H1 (cell line): ENCODE results near the gene ZNF789. TPM values are rescaled to one million over a fixed set of nuclear protein-coding genes. Genes with fewer than 3 reads are reported as not detected.

Source experiments
- CTCF ChIA-PET: fragments of 300-600 bp; sonication (Branson Sonifier 250); formaldehyde crosslinking; loops from one replicate; lab custom pipeline; 2021; ENCODE audit not compliant: partially characterized antibody; lab: Charles Lee
- POLR2A ChIA-PET: fragments of 300-600 bp; sonication (Branson Sonifier 250); formaldehyde crosslinking; loops from one replicate; lab custom pipeline; 2021; ENCODE audit warnings: inconsistent platforms; ENCODE audit not compliant: partially characterized antibody; lab: Charles Lee
- DNase-seq, 2 experiments: peaks; one replicate each; pipeline versions ENCODE4 v3.0.0 to v3.0.0-alpha.2; 2010 to 2022; ENCODE audit warnings: low spot score in 2 of 2, low read depth in 1 of 2, mixed read lengths in 1 of 2
- FAIRE-seq: peaks from 2 replicates; lab custom pipeline; 2011; peaks lifted over from hg19 to GRCh38; lab: Jason Lieb, UNC
- H2AFZ ChIP-seq: 2 replicates; pipeline ENCODE4 v1.8.1; 2012; ENCODE audit warnings: low read length, inconsistent platforms
- H2AK5ac ChIP-seq: 2 replicates; pipeline ENCODE4 v1.6.1; 2013; ENCODE audit warnings: low read depth, low read length
- H2BK120ac ChIP-seq: replicated peaks from 2 replicates; pipeline ENCODE3; 2013; ENCODE audit warnings: low read depth, low read length, inconsistent platforms
- H2BK12ac ChIP-seq: 2 replicates; pipeline ENCODE4 v1.6.1; 2013; ENCODE audit warnings: low read depth, low read length
- H2BK15ac ChIP-seq: 2 replicates; pipeline ENCODE4 v1.6.1; 2013; ENCODE audit warnings: low read length
- H2BK20ac ChIP-seq: 2 replicates; pipeline ENCODE4 v1.6.1; 2013; ENCODE audit warnings: low read length
- H2BK5ac ChIP-seq: 2 replicates; pipeline ENCODE4 v1.6.1; 2013; ENCODE audit warnings: low read depth, low read length
- H3K14ac ChIP-seq: 2 replicates; pipeline ENCODE4 v1.6.1; 2013; ENCODE audit warnings: inconsistent platforms; ENCODE audit not compliant: insufficient read length
- H3K18ac ChIP-seq: 2 replicates; pipeline ENCODE4 v1.6.1; 2013; ENCODE audit warnings: low read length; ENCODE audit errors: extremely low read depth
- H3K23ac ChIP-seq: 2 replicates; pipeline ENCODE4 v1.6.1; 2013; ENCODE audit warnings: inconsistent platforms; ENCODE audit not compliant: insufficient read length
- H3K23me2 ChIP-seq: 2 replicates; pipeline ENCODE4 v1.6.1; 2013; ENCODE audit warnings: low read depth, low read length
- H3K27ac ChIP-seq: 2 replicates; pipeline ENCODE4 v1.6.1; 2011; ENCODE audit warnings: low read depth, low read length, inconsistent platforms
- H3K27me3 ChIP-seq, 4 experiments: replicated peaks in 1 of 4; 1 replicate in 1 of 4; 2 replicates in 3 of 4; pipeline versions ENCODE4 v1.6.1 to v1.8.1; 2011 to 2013; ENCODE audit warnings: low read length in 3 of 4, mild to moderate bottlenecking in 3 of 4, inconsistent platforms in 2 of 4, mixed read lengths in 2 of 4, moderate library complexity in 1 of 4; ENCODE audit not compliant: control insufficient read depth in 3 of 4, insufficient read depth in 3 of 4; ENCODE audit errors: extremely low read depth in 1 of 4
- H3K36me3 ChIP-seq, 4 experiments: 2 replicates each; pipeline versions ENCODE4 v1.6.1 to v1.8.1; 2011 to 2013; ENCODE audit warnings: mild to moderate bottlenecking in 4 of 4, low read length in 3 of 4, moderate library complexity in 2 of 4, control low read depth in 1 of 4, inconsistent platforms in 1 of 4; ENCODE audit not compliant: insufficient read depth in 4 of 4, control insufficient read depth in 2 of 4
- H3K4ac ChIP-seq: replicated peaks from 2 replicates; pipeline ENCODE3; 2013; ENCODE audit warnings: low read length, low read depth, mixed read lengths, inconsistent platforms; ENCODE audit not compliant: insufficient read length
- H3K4me1 ChIP-seq, 4 experiments: replicated peaks in 1 of 4; 1 replicate in 1 of 4; 2 replicates in 3 of 4; pipeline versions ENCODE4 v1.6.1 to v1.8.1; 2011 to 2013; ENCODE audit warnings: low read length in 3 of 4, inconsistent platforms in 2 of 4, mixed read lengths in 1 of 4; ENCODE audit not compliant: insufficient read depth in 4 of 4, control insufficient read depth in 3 of 4
- H3K4me2 ChIP-seq, 2 experiments: 2 replicates each; pipeline versions ENCODE4 v1.6.1 to v1.8.1; 2011 to 2013; ENCODE audit warnings: low read depth in 2 of 2, low read length in 2 of 2, control low read depth in 1 of 2, inconsistent platforms in 1 of 2, mild to moderate bottlenecking in 1 of 2; ENCODE audit not compliant: insufficient read depth in 1 of 2
- H3K4me3 ChIP-seq, 4 experiments: fragments of 200-600, 300-600 bp in 1 of 4; sonication (generic), shearing (Covaris generic), sonication (Bioruptor Twin) in 1 of 4; 2 replicates each; pipeline versions ENCODE4 v1.5.1 to v1.8.1; 2011 to 2016; ENCODE audit warnings: low read length in 4 of 4, low read depth in 3 of 4, control low read depth in 2 of 4, inconsistent platforms in 2 of 4, mild to moderate bottlenecking in 2 of 4, mixed read lengths in 1 of 4, moderate library complexity in 1 of 4; ENCODE audit not compliant: insufficient read depth in 2 of 4; ENCODE audit errors: extremely low read depth in 1 of 4
- H3K56ac ChIP-seq: replicated peaks from 2 replicates; pipeline ENCODE3; 2013; ENCODE audit warnings: low read depth, mild to moderate bottlenecking, mixed read lengths, low read length, inconsistent platforms; ENCODE audit not compliant: insufficient read length
- H3K79me1 ChIP-seq: 2 replicates; pipeline ENCODE4 v1.6.1; 2013; ENCODE audit warnings: low read depth, low read length, control low read depth
- H3K79me2 ChIP-seq, 2 experiments: 2 replicates each; pipeline versions ENCODE4 v1.6.1 to v1.8.1; 2012 to 2013; ENCODE audit warnings: low read length in 2 of 2, mild to moderate bottlenecking in 2 of 2, inconsistent platforms in 1 of 2; ENCODE audit not compliant: insufficient read depth in 2 of 2, control insufficient read depth in 1 of 2
- H3K9ac ChIP-seq, 4 experiments: replicated peaks in 1 of 4; 1 replicate in 1 of 4; 2 replicates in 3 of 4; pipeline versions ENCODE4 v1.6.1 to v1.8.1; 2011 to 2013; ENCODE audit warnings: low read depth in 3 of 4, low read length in 3 of 4, control low read depth in 2 of 4, mild to moderate bottlenecking in 2 of 4, moderate library complexity in 2 of 4, inconsistent platforms in 1 of 4; ENCODE audit errors: extremely low read depth in 1 of 4
- H3K9me3 ChIP-seq, 2 experiments: 2 replicates each; pipeline versions ENCODE4 v1.6.1 to v1.8.1; 2012 to 2013; ENCODE audit warnings: mild to moderate bottlenecking in 2 of 2, moderate library complexity in 2 of 2, control low read depth in 1 of 2, inconsistent platforms in 1 of 2, low read depth in 1 of 2, low read length in 1 of 2, mixed read lengths in 1 of 2; ENCODE audit not compliant: insufficient read depth in 2 of 2
- H4K20me1 ChIP-seq, 2 experiments: replicated peaks in 1 of 2; 2 replicates each; pipeline versions ENCODE3 to v1.8.1; 2011 to 2013; ENCODE audit warnings: inconsistent platforms in 2 of 2, low read length in 2 of 2, mild to moderate bottlenecking in 1 of 2; ENCODE audit not compliant: insufficient read depth in 2 of 2, control insufficient read depth in 1 of 2
- H4K5ac ChIP-seq: 2 replicates; pipeline ENCODE4 v1.6.1; 2013; ENCODE audit warnings: low read length, low read depth, mixed read lengths, inconsistent platforms; ENCODE audit not compliant: insufficient read length
- H4K8ac ChIP-seq: 2 replicates; pipeline ENCODE4 v1.8.0; 2013; ENCODE audit warnings: mild to moderate bottlenecking, moderate library complexity, low read length, inconsistent platforms; ENCODE audit not compliant: insufficient read depth; ENCODE audit errors: extremely low read depth
- H4K91ac ChIP-seq: replicated peaks from 2 replicates; pipeline ENCODE3; 2013; ENCODE audit warnings: low read length, mixed read lengths, inconsistent platforms; ENCODE audit not compliant: insufficient read length
- CBX5 ChIP-seq: fragments of 300-800, 300-1000 bp; sonication (generic); IDR thresholded peaks from 2 replicates; pipeline ENCODE4 v1.7.1; 2016; ENCODE audit warnings: antibody characterized with exemption, low read length, low read depth
- KDM1A ChIP-seq: fragments of 200-600, 300-600 bp; sonication (generic); IDR thresholded peaks from 2 replicates; pipeline ENCODE4 v1.7.1; 2016; ENCODE audit warnings: mild to moderate bottlenecking, low read length, borderline replicate concordance
- USF2 ChIP-seq: IDR thresholded peaks from 2 replicates; pipeline ENCODE4 v1.6.1; 2011; ENCODE audit warnings: low read length, improper control_type of control experiment
- WGBS, 2 experiments: shearing (Covaris generic) in 1 of 2; methylation state at CpG; one replicate each; pipeline versions ENCODE4 v1.1.6 to v1.1.7; 2013 to 2015; ENCODE audit warnings: low lambda C conversion rate in 2 of 2, mixed read lengths in 2 of 2, inconsistent platforms in 1 of 2, low coverage in 1 of 2, missing lambda C conversion rate in 1 of 2; ENCODE audit not compliant: insufficient replicate concordance in 2 of 2, insufficient coverage in 1 of 2, insufficient read length in 1 of 2; ENCODE audit errors: extremely low coverage in 1 of 2, missing lambda C conversion rate in 1 of 2; 5-methylcytosine and 5-hydroxymethylcytosine counted together
- polyA plus RNA-seq, 7 experiments: library from polyadenylated mRNA; depleted of rRNA in 3 of 7; stranded (reverse) in 5 of 7; unstranded in 2 of 7; fragments of >200 nt in 5 of 7; fragments of 200-250 nt in 2 of 7; gene quantifications; 1 replicate in 5 of 7; 2 replicates in 1 of 7; 4 replicates in 1 of 7; pipeline versions ENCODE4 v1.2.1 to v1.2.3, GENCODE V29; 2011 to 2013; ENCODE audit warnings: missing spikeins in 2 of 7, mixed read lengths in 2 of 7
- total RNA-seq: library from RNA; stranded (reverse); fragmentation: NEBNext Ultra II Directional; extraction: Animal tissue kit (Norgen Biotek cat#: 25700); gene quantifications from 2 replicates; pipeline ENCODE4 v1.2.1, GENCODE V29; 2021

ZNF789 gene
- total and polyA plus RNA-seq, 2 of the 8 experiments (the other 6 are each of a cell fraction or from before 2014, with no cell fraction given) = 11.4 to 12.5 TPM

GRCh38 chr7:99531354-99531765 is 58.7 kb downstream of the ZNF789 start:
- FAIRE-seq = no peak
- CTCF ChIA-PET = interaction anchor here (0.6 kb wide), 1 partner anchor 11 kb away, joined by 4 read pairs; no protein-coding TSS in a partner anchor

More at GRCh38 chr7:99531354-99531765, 58.7 kb downstream of the ZNF789 start:
- Histone ChIP-seq H4K5ac (no peak overlapping the region), H4K20me1 (no peaks in the 10 kb centered on the region), H2BK120ac (no peak overlapping the region), H3K56ac (no peak overlapping the region), H4K91ac (no peak overlapping the region), H4K8ac (no peak overlapping the region), H3K36me3 (peaks cover 12 to 74% (median 30%) of the 10 kb centered on the region in 4 experiments; a peak in 7 of 8 replicates), H3K4ac (no peak overlapping the region), H3K79me1 (no peaks in the 10 kb centered on the region), H3K27me3 (no peaks in the 10 kb centered on the region), H2BK5ac (no peak overlapping the region), H2BK20ac (no peak overlapping the region), H2AFZ (no peak overlapping the region), H3K4me1 (no peaks in the 10 kb centered on the region), H2BK12ac (no peak overlapping the region), H2BK15ac (no peak overlapping the region), H3K18ac (no peak overlapping the region), H3K23ac (no peak overlapping the region), H3K79me2 (no peaks in the 10 kb centered on the region), H3K27ac (no peak overlapping the region), H3K4me3 (0 out of 8 replicates have a peak overlapping the region, but pooled peaks of 1 of the 4 experiments have one; percentile 4), H2AK5ac (no peak overlapping the region), H3K4me2 (no peak overlapping the region), H3K9ac (no peak overlapping the region), H3K9me3 (peaks cover 50 to 53% of the 10 kb centered on the region in 2 experiments), H3K23me2 (no peaks in the 10 kb centered on the region), H3K14ac (no peak overlapping the region)
- no peak for DNase-seq
- POLR2A ChIA-PET = no interaction called here
- peak; percentile 86; the same call in 1 of the 2 replicates for TF ChIP-seq CBX5
- TF ChIP-seq KDM1A = peak; percentile 84; the same call in 1 of the 2 replicates
- TF ChIP-seq USF2 = no peak
- WGBS, 2 experiments = 96% methylated on average over 12 of the region's 12 CpGs; no CpG with 5 or more reads in 1 of the 2 experiments
